K562 (cell line): ENCODE measurements around the gene XPC. TPM values are rescaled to one million over a fixed set of nuclear protein-coding genes. Genes with fewer than 3 reads are reported as not detected.

ENCODE experiments used
- CBX8 ChIP-seq: fragments of 200-600 bp; sonication (generic); IDR thresholded peaks from 2 replicates; pipeline ENCODE4 v1.6.1; 2012; ENCODE audit warnings: borderline replicate concordance, mixed run types, low read depth, mild to moderate bottlenecking, moderate library complexity, mixed read lengths, low read length, control low read depth, inconsistent platforms; ENCODE audit not compliant: poor library complexity, severe bottlenecking; ENCODE audit errors: extremely low read depth
- DNMT1 ChIP-seq: fragments of 450-650 bp; IDR thresholded peaks from 2 replicates; pipeline ENCODE4 v1.6.1; 2016; ENCODE audit warnings: antibody characterized with exemption, mild to moderate bottlenecking
- ILK ChIP-seq: fragments of 450-650 bp; IDR thresholded peaks from 2 replicates; pipeline ENCODE4 v1.6.1; 2016; ENCODE audit warnings: missing genetic modification characterization, low read depth, mild to moderate bottlenecking, missing compliant biosample characterization, moderate library complexity, borderline replicate concordance
- L3MBTL2 ChIP-seq: fragments of 450-650 bp; IDR thresholded peaks from 2 replicates; pipeline ENCODE4 v1.6.1; 2016; ENCODE audit warnings: mild to moderate bottlenecking, moderate library complexity
- MAZ ChIP-seq, 2 experiments: fragments of 450-650 bp in 1 of 2; sonication (generic) in 1 of 2; formaldehyde crosslinking; IDR thresholded peaks in 1 of 2; conservative IDR thresholded peaks in 1 of 2; 2 replicates each; pipeline versions ENCODE4 v1.4.0 to v1.5.0; 2020; ENCODE audit warnings: mild to moderate bottlenecking in 1 of 2, missing genetic modification reagents in 1 of 2
- NEUROD1 ChIP-seq: fragments of 150-350 bp; IDR thresholded peaks from 2 replicates; pipeline ENCODE4 v1.6.1; 2014; ENCODE audit warnings: borderline replicate concordance, low read length, low read depth; ENCODE audit not compliant: partially characterized antibody
- PTTG1 ChIP-seq: fragments of 450-650 bp; IDR thresholded peaks from 2 replicates; pipeline ENCODE4 v1.6.1; 2016; ENCODE audit warnings: low read depth, mild to moderate bottlenecking, missing genetic modification characterization, missing compliant biosample characterization
- RBFOX2 ChIP-seq: fragments of 200-400 bp; formaldehyde crosslinking; IDR thresholded peaks from 2 replicates; pipeline ENCODE4 v1.6.1; 2017; ENCODE audit warnings: low read depth, mild to moderate bottlenecking, low read length, moderate library complexity
- SIN3A ChIP-seq, 2 experiments: fragments of 150-350 bp in 1 of 2; IDR thresholded peaks; 2 replicates each; pipeline ENCODE4 v1.6.1; 2011 to 2016; ENCODE audit warnings: borderline replicate concordance in 2 of 2, low read depth in 2 of 2, low read length in 2 of 2, mild to moderate bottlenecking in 2 of 2, moderate library complexity in 2 of 2; ENCODE audit not compliant: control insufficient read depth in 1 of 2
- TSC22D4 ChIP-seq: fragments of 450-650 bp; IDR thresholded peaks from 2 replicates; pipeline ENCODE4 v1.6.1; 2016; ENCODE audit warnings: missing genetic modification characterization, missing biosample characterization, control low read depth
- XRCC5 ChIP-seq: fragments of 200-400 bp; formaldehyde crosslinking; IDR thresholded peaks from 2 replicates; pipeline ENCODE4 v1.6.1; 2017; ENCODE audit warnings: low read depth, mild to moderate bottlenecking, low read length
- ZBTB33 ChIP-seq: sonication (generic); formaldehyde crosslinking; IDR thresholded peaks from 2 replicates; pipeline ENCODE4 v1.8.1; 2023; ENCODE audit warnings: mild to moderate bottlenecking, missing genetic modification reagents
- ZNF12 ChIP-seq: sonication (generic); formaldehyde crosslinking; IDR thresholded peaks from 2 replicates; pipeline ENCODE4 v1.4.0; 2020; ENCODE audit warnings: mild to moderate bottlenecking, missing genetic modification reagents
- ZNF239 ChIP-seq: fragments of 250-450 bp; sonication (Bioruptor Pico); IDR thresholded peaks from 2 replicates; pipeline ENCODE4 v1.4.0; 2020; ENCODE audit warnings: mild to moderate bottlenecking
- ZNF282 ChIP-seq: sonication (generic); formaldehyde crosslinking; IDR thresholded peaks from 2 replicates; pipeline ENCODE4 v1.8.1; 2023; ENCODE audit warnings: missing genetic modification reagents
- ZNF347 ChIP-seq: fragments of 450-650 bp; formaldehyde crosslinking; IDR thresholded peaks from 2 replicates; pipeline ENCODE4 v1.4.0; 2020; ENCODE audit warnings: low read depth, mild to moderate bottlenecking, moderate library complexity
- ZNF384 ChIP-seq: IDR thresholded peaks from 2 replicates; pipeline ENCODE4 v1.6.1; 2012; ENCODE audit warnings: low read depth, low read length, improper control_type of control experiment
- ZNF57 ChIP-seq: fragments of 450-650 bp; formaldehyde crosslinking; IDR thresholded peaks from 2 replicates; pipeline ENCODE4 v1.4.0; 2020; ENCODE audit warnings: mild to moderate bottlenecking, moderate library complexity
- polyA plus RNA-seq, 8 experiments: library from polyadenylated mRNA; depleted of rRNA in 4 of 8; stranded (reverse) in 5 of 8; unstranded in 3 of 8; fragments of >200 nt; fragmentation: Nextera tagmentation in 2 of 8; fragmentation: Illumina TruSeq in 1 of 8; extraction: Ambion mirVana in 2 of 8; extraction: Trizol in 1 of 8; gene quantifications; 2 replicates each; pipeline versions ENCODE4 v1.2.1 to v1.2.3, GENCODE V29; 2011 to 2014; ENCODE audit warnings: inconsistent platforms in 1 of 8, missing spikeins in 1 of 8
- total RNA-seq, 7 experiments: library from RNA; depleted of rRNA in 6 of 7; stranded (reverse); fragments of >200 nt in 6 of 7; fragmentation: Illumina TruSeq in 2 of 7; extraction: Trizol in 2 of 7; gene quantifications; 2 replicates each; pipeline versions ENCODE4 v1.2.1 to v1.2.3, GENCODE V29; 2011 to 2021; ENCODE audit warnings: low replicate concordance in 1 of 7
- TF ChIP-seq, protein P1 (sequence below): fragments of 450-650 bp; formaldehyde crosslinking; IDR thresholded peaks from 2 replicates; pipeline ENCODE4 v1.4.0; 2020; ENCODE audit warnings: mild to moderate bottlenecking, moderate library complexity
- TF ChIP-seq, protein P2 (sequence below): fragments of 250-450 bp; sonication (Bioruptor Pico); IDR thresholded peaks from 2 replicates; pipeline ENCODE4 v1.4.0; 2020; ENCODE audit warnings: mild to moderate bottlenecking
- TF ChIP-seq, protein P3 (sequence below): fragments of 250-450 bp; sonication (Bioruptor Pico); IDR thresholded peaks from 2 replicates; pipeline ENCODE4 v1.8.0; 2021; ENCODE audit warnings: mild to moderate bottlenecking, moderate library complexity

The XPC gene
- total and polyA plus RNA-seq, 9 of the 15 experiments (the other 6 are each of a cell fraction or from before 2014, with no cell fraction given): 3.8 to 54.7 (median 41.3) TPM

GRCh38 chr3:14124223-14124614, 54.2 kb downstream of the XPC start (continued):
- TF ChIP-seq ZNF347 (CRISPR knock-in tag) (no peak), XRCC5 (0 out of 2 replicates have a peak, but pooled peaks have one; percentile 26), ILK (no peak), L3MBTL2 (0 out of 2 replicates have a peak, but pooled peaks have one; percentile 45), CBX8 (no peak), ZNF282 (no peak), PTTG1 (tag) (no peak), ZNF57 (CRISPR knock-in tag) (no peak), TSC22D4 (tag) (no peak), ZNF384 (no peak), NEUROD1 (no peak), ZNF239 (CRISPR knock-in tag) (no peak), ZBTB33 (CRISPR knock-in tag) (0 out of 2 replicates have a peak, but pooled peaks have one; percentile 11), RBFOX2 (no peak), DNMT1 (no peak), ZNF12 (no peak), MAZ (CRISPR knock-in tag; conservative IDR thresholded peaks at IDR 0.05 in 1 of 2, IDR thresholded peaks at IDR 0.05 in 1 of 2) (no peak; a peak in 1 of 4 replicates), SIN3A (IDR thresholded peaks at IDR 0.05; ENCODE audit: borderline replicate concordance in 2 of 2, control insufficient read depth in 1 of 2, low read depth in 2 of 2, low read length in 2 of 2) (peak in 1 of 2 experiments; percentile 60; a peak in 2 of 4 replicates)
- TF ChIP-seq, protein P1, sequence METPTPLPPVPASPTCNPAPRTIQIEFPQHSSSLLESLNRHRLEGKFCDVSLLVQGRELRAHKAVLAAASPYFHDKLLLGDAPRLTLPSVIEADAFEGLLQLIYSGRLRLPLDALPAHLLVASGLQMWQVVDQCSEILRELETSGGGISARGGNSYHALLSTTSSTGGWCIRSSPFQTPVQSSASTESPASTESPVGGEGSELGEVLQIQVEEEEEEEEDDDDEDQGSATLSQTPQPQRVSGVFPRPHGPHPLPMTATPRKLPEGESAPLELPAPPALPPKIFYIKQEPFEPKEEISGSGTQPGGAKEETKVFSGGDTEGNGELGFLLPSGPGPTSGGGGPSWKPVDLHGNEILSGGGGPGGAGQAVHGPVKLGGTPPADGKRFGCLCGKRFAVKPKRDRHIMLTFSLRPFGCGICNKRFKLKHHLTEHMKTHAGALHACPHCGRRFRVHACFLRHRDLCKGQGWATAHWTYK: no peak
- TF ChIP-seq, protein P2, sequence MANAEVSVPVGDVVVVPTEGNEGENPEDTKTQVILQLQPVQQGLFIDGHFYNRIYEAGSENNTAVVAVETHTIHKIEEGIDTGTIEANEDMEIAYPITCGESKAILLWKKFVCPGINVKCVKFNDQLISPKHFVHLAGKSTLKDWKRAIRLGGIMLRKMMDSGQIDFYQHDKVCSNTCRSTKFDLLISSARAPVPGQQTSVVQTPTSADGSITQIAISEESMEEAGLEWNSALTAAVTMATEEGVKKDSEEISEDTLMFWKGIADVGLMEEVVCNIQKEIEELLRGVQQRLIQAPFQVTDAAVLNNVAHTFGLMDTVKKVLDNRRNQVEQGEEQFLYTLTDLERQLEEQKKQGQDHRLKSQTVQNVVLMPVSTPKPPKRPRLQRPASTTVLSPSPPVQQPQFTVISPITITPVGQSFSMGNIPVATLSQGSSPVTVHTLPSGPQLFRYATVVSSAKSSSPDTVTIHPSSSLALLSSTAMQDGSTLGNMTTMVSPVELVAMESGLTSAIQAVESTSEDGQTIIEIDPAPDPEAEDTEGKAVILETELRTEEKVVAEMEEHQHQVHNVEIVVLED (CRISPR knock-in tag): peak; percentile 78
- TF ChIP-seq, protein P3, sequence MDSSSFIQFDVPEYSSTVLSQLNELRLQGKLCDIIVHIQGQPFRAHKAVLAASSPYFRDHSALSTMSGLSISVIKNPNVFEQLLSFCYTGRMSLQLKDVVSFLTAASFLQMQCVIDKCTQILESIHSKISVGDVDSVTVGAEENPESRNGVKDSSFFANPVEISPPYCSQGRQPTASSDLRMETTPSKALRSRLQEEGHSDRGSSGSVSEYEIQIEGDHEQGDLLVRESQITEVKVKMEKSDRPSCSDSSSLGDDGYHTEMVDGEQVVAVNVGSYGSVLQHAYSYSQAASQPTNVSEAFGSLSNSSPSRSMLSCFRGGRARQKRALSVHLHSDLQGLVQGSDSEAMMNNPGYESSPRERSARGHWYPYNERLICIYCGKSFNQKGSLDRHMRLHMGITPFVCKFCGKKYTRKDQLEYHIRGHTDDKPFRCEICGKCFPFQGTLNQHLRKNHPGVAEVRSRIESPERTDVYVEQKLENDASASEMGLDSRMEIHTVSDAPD (CRISPR knock-in tag): no peak
